Motor neuron (in vitro differentiated cells): ENCODE results near the gene PARL. TPM values are rescaled to one million over a fixed set of nuclear protein-coding genes. Genes with fewer than 3 reads are reported as not detected.

ENCODE experiments used
- ATAC-seq, 8 experiments: fragments of 200-7000 bp; cut with Tn5 transposase; replicated peaks in 6 of 8; 2 replicates each; pipeline ENCODE4 v1.8.0; 2021; ENCODE audit warnings: mild to moderate bottlenecking in 8 of 8, moderate library complexity in 8 of 8
- H3K27ac ChIP-seq, 2 donors: fragments of 250-450 bp; sonication (Bioruptor Pico); 2 replicates each; pipeline ENCODE4 v1.9.0; 2021; ENCODE audit warnings: antibody characterized with exemption in 2 of 2, mild to moderate bottlenecking in 2 of 2, moderate library complexity in 1 of 2
- H3K4me1 ChIP-seq, 2 donors: fragments of 250-450 bp; sonication (Bioruptor Pico); replicated peaks in 1 of 2; 2 replicates each; pipeline ENCODE4 v1.6.1; 2021; ENCODE audit warnings: antibody characterized with exemption in 2 of 2, mild to moderate bottlenecking in 2 of 2, moderate library complexity in 1 of 2
- H3K4me3 ChIP-seq, 5 donors: fragments of 250-450 bp; sonication (Bioruptor Pico); 2 replicates each; pipeline ENCODE4 v1.9.0; 2021; ENCODE audit warnings: antibody characterized with exemption in 5 of 5, mild to moderate bottlenecking in 5 of 5, moderate library complexity in 4 of 5
- WGBS, 10 experiments: fragments of 450-650 bp; shearing (Covaris generic); methylation state at CpG; one replicate each; pipeline ENCODE4 v1.0.0; 2022; 5-methylcytosine and 5-hydroxymethylcytosine counted together
- in situ Hi-C, 9 experiments: fragments of 400-800 bp; cut with MboI; loops; one replicate each; pipeline ENCODE4 v1.15.0; 2021; ENCODE audit warnings: low sequenced_read_pairs in 9 of 9, low pct_unique_long_range_greater_than_20kb in 2 of 9; ENCODE audit not compliant: unreplicated experiment in 9 of 9
- total RNA-seq, 8 experiments: library from RNA; unstranded; fragments of 300-600 nt; gene quantifications; 2 replicates each; pipeline versions ENCODE4 v1.2.3 to v1.2.4, GENCODE V29; 2022

The PARL gene
- total RNA-seq, 8 experiments from 2014 or later: 33.7 to 68.8 (median 47.3) TPM

DNA sequence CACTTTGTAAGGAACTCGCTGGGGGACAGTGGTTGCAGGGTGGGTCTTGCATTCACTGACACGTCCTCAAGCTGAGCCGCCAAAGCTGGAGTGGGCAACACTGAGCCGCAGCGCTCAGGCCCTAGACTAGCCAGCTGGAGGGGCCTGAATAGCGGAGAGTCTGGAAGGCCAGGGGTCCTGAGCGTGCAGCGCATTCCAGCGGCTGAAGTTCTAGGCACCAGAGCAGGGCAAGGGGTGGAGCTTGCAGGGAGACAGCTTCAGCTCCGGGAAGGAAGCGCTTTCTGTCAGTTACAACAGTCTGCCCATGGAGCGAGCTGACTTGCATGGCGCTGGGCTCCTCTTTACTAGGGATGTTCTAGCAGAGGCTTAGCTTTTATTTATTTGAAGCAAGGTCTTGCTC lies 62.0 kb downstream of the PARL start:
- 50 to 100% (median 81%) methylated on average over 1 to 8 of the region's 13 CpGs; no CpG with 5 or more reads in 4 of the 10 experiments for WGBS, 10 experiments
- peaks cover 9 to 15% of the 10 kb centered on the region in 2 donors for H3K4me1 ChIP-seq
- ATAC-seq: no peak
- no peak overlapping the region for H3K27ac ChIP-seq
- no peak overlapping the region for H3K4me3 ChIP-seq
- in situ Hi-C loops: no loop called here

DNA sequence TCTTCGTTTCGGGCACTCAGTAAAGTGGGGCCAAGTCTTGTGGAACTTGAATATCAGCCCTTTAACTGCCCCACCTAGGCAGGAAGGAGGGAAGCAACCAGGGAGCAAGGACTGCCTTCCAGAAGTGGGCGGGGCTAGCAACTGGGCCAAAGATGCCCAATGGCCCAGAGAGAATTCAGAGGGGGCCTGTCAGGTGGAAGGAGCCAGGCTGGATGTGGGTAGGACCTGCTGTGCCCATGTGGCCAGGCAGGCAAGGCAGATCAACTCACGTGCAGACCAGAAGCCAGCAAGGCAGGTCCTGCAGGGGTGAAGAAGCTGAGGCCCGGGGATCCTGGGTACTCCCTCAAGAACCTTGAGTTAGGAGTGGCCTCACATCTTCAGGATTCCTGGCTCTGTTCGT lies 64.8 kb downstream of the PARL start:
- Histone ChIP-seq H3K4me3 (no peak overlapping the region), H3K27ac (no peak overlapping the region), H3K4me1 (peaks cover 0 to 8% of the 10 kb centered on the region in 2 donors)
- ATAC-seq: no peak
- WGBS, 10 experiments: 89 to 91% methylated on average over 5 to 6 of the region's 6 CpGs; no CpG with 5 or more reads in 8 of the 10 experiments
- in situ Hi-C loops: no loop called here

DNA sequence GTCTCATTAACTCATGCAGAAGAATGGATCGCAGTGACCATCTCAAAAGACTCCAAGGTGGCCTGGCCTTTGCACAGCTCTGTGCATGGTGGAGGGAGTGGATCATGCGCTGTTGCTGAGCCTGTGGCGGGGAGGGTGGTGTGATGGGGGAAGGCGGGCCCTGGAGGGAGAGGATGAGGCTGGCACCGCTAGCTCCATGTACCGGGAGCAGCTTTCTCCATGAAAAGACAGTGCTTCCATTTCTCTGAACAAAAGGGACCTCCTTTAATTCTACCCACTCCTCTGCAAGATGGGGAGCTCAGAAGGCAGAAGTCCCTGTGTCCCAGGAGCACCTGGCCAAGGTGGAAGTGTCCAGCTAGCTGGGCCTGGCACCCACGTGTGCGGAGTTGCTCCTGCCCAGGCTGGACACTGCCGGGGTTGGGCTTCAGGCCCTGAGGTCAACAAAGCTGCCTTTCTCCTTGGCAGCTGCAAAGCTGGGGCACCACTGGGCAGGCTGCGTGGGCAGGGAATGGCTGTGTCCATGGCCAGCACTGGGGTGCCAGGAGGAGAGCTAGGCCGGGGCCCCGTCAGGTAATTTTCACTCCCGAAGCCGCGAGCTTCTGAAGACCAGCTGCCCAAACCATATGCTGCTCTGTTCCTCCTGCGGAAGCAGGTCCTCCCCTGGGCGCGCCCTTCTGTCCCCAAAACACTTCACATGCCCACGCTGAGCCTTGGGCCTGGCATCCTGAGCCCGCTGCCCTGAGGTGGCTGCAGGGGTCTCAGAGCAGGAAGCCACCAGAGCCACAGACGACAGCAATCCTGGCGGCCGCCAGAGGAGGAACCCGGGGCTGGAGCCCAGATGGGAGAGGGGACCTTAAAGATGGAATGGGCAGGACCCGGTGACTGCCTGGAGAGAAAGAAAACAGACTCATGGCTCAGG lies 65.7 kb downstream of the PARL start:
- no peak overlapping the region for H3K27ac ChIP-seq
- in situ Hi-C loops: no loop called here
- peaks cover 0 to 5% of the 10 kb centered on the region in 2 donors for H3K4me1 ChIP-seq
- ATAC-seq: peak in 1 of 8 experiments; percentile 7
- H3K4me3 ChIP-seq: no peak overlapping the region
- WGBS, 10 experiments: 83 to 100% (median 100%) methylated on average over 1 to 4 of the region's 25 CpGs; no CpG with 5 or more reads in 4 of the 10 experiments

DNA sequence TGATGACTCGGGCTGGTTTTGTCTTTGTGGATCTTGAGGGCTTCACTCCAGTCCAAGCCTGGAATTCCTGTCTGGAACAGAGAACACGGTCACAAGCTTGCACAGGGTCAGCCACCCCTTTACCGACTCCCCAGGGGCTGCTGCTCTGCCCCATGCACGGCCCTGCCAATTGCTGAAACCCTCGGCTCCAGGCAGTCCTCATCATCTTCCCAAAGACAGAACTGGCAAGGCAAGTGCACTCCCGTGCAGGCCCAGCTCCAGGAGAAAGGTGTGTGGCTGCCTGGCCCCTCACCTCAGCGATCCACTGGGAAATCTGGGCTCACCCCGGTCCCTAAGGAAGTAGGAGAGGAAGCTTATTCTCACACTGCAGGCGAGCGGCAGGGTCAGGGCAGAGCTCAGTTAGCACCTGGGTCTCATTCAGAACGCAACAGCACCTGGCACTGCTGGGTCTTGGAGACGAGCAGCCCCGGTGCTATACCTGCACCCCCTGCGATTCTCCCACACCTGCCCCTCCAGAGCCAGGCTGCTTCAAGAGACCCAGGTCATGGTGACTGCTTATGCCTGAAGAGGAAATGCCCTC lies 66.5 kb downstream of the PARL start:
- peak in 1 of 8 experiments; percentile 3 for ATAC-seq
- WGBS, 10 experiments: 96 to 100% (median 100%) methylated on average over 2 to 4 of the region's 14 CpGs; no CpG with 5 or more reads in 6 of the 10 experiments
- no peaks in the 10 kb centered on the region for H3K4me1 ChIP-seq
- no peak overlapping the region for H3K27ac ChIP-seq
- H3K4me3 ChIP-seq: no peak overlapping the region
- in situ Hi-C loops: no loop called here

DNA sequence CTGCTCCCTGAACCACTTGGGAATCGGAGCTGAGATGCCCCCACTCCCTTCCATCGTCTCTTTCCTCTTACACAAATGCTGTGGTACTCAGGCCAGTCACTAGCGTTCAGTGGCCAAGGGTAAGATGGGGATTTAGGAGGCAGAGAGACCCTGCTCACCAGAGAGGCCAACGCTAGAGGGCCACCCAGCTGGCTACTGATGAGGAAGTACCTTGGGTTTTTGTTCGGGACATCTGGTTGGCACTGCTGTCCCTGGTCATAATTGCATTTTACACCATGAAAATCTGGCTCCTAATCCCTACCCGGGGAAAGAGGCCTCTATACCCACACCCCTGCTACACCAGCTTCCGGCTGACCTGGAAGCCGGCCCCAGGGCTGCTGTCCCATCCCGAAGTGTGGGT lies 67.0 kb downstream of the PARL start:
- Histone ChIP-seq H3K27ac (no peak overlapping the region), H3K4me3 (no peak overlapping the region), H3K4me1 (no peaks in the 10 kb centered on the region)
- WGBS, 10 experiments: 80 to 100% (median 100%) methylated on average over 1 to 2 of the region's 9 CpGs; no CpG with 5 or more reads in 5 of the 10 experiments
- in situ Hi-C loops: no loop called here
- peak in 1 of 8 experiments; percentile 2 for ATAC-seq

DNA sequence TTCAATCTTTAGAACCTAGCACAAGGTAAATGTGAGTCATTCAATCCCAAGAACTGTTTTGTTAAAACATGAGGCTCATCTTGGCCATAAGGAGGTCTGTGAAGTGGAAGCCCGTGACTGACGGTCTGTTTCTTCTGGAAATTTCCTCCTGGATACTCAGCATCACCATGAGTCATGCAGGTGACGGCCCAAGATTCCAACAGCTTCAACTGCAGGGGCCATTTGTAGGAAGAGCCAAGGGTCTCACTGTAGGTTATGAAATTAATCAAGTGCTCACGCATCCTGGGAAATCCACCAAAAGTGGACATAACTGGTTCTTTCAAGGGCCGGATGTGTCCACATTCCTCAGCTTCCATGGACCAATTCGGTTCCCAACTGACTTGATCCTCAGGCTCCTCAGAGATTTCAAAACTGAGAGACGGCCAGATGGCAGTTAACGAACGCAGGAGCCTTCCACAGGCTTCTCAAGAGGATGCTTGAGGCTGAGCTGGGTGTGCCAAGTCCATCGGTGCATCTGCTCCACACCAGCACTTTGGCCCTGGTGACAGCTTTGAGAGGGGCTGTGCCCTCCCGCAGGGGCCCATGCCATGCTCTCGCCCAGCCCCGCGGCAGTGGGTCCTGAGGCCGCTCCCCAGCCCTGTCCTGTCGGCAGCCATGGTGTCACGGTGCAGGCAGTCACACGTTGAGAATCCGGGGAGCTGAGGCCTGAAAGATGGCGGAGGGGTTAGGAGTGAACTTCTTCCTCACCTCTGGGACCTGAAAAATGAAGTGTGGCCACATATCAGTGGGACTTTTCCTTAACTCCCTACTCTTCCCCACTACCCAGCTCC lies 67.8 kb downstream of the PARL start:
- in situ Hi-C loops: no loop called here
- H3K4me3 ChIP-seq: no peak overlapping the region
- H3K27ac ChIP-seq: no peak overlapping the region
- WGBS, 10 experiments: 80 to 100% (median 96%) methylated on average over 2 to 8 of the region's 20 CpGs; no CpG with 5 or more reads in 2 of the 10 experiments
- H3K4me1 ChIP-seq: no peaks in the 10 kb centered on the region
- ATAC-seq: no peak

DNA sequence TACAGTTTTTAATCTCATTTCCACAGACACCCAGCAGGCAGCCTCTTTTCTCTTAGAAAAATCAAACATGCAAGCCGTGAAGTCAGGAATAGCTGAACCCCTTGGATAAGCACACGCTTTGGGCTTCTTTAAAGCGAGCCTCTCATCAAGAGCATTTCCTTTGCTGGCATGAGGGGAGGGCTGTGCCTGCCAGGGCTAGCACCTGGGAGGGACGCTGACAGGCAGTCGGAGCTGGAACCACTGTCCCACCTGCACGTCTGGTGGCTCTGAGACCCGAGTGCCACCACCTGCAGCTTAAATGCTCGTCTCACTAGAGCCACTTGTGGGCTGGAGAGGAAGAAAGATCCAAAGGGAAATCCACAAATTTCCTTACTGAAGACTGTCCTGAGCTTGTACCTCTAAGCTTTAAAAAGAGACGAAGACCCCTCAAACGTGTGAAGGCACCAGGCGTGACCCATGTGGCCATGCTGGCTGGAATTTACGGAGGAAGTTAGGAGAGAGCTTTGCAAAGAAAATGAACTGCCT lies 68.7 kb downstream of the PARL start:
- 0 to 100% (median 98%) methylated on average over 1 to 8 of the region's 12 CpGs; no CpG with 5 or more reads in 4 of the 10 experiments for WGBS, 10 experiments
- ATAC-seq: no peak
- in situ Hi-C loops: no loop called here
- Histone ChIP-seq H3K27ac (no peak overlapping the region), H3K4me1 (no peaks in the 10 kb centered on the region), H3K4me3 (no peak overlapping the region)

DNA sequence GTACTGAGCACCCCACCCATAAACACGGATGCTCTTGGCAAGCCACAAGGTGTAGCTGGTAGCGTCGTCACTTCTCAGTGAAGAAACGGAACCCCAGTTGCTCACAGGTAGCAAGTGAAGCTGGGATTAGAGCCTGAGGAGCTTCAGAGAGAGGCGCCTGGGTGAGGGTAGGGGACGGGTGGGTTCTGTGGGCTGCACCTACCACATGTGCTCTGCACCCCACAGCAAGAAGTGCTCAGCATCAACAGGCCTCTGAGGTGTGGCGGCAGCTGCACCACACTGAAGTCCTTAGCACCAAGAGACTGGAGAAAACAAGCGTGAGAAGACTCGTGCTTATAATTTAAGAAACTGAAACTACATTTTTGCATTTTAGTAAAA lies 69.1 kb downstream of the PARL start:
- ATAC-seq: peak in 3 of 8 experiments; percentile 3 to 22 (median 9)
- H3K4me1 ChIP-seq: no peaks in the 10 kb centered on the region
- H3K4me3 ChIP-seq: no peak overlapping the region
- 60 to 100% (median 83%) methylated on average over 1 to 4 of the region's 9 CpGs; no CpG with 5 or more reads in 6 of the 10 experiments for WGBS, 10 experiments
- in situ Hi-C loops: no loop called here
- no peak overlapping the region for H3K27ac ChIP-seq

DNA sequence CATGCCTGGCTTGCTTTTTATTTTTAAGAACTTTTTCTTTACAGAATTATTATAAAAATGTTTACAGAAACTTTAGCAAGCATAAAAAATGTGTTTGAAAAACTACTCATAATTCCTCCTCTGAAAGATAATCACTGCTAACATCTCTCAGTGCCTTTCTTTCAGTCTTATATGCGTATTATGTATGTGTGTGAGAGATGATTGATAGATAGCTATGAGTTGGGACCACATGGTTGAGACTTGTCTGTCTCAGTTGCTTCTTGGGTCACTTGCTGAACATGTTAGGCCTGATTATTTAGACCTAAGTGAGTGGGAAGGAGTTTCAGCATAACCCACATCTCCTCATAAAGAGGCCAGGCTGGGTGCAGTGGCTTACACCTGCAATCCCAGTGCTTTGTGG lies 70.4 kb downstream of the PARL start:
- Histone ChIP-seq H3K4me1 (no peaks in the 10 kb centered on the region), H3K4me3 (no peak overlapping the region), H3K27ac (no peak overlapping the region)
- in situ Hi-C loops: no loop called here
- no peak for ATAC-seq
- WGBS, 10 experiments: 20 to 100% (median 67%) methylated on average over 1 of the region's 1 CpG; no CpG with 5 or more reads in 6 of the 10 experiments

DNA sequence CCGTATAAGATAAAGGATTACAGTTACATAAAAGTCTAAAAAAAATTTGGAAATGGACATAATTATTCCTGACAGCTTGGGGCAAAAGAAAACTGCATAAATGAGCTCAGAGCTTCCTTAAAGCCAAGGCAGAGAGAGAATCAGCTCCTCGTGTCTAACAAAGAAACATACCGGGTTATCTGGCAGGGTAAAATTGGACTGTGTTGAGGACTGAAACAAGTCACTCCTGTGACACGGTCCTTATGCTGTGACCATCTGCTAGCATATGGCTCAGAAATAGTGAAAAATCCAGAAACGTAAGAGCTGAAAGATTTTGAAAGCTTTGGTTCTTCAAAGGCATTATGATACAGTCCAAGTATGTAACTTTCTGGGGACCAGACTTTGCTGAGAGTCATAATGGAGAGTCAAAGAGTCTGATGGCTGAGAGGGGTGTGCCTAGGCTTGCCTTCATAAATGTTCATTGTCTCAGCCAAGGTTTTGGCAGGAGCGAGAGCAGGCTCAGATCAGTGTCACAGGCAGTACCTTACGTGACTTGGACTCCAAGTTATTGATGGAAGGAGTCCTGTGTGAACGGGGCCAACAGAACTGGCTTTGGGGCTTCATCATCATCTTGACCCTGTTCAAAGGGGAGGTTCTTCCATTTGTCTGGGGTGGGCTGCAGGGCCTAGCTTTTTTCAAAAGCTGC lies 71.8 kb downstream of the PARL start:
- in situ Hi-C loops: no loop called here
- peak in 3 of 8 experiments; percentile 19 to 52 (median 25) for ATAC-seq
- no peak overlapping the region for H3K4me3 ChIP-seq
- H3K4me1 ChIP-seq: no peaks in the 10 kb centered on the region
- no peak overlapping the region for H3K27ac ChIP-seq
- WGBS, 10 experiments: 0 to 100% (median 79%) methylated on average over 1 to 7 of the region's 8 CpGs

DNA sequence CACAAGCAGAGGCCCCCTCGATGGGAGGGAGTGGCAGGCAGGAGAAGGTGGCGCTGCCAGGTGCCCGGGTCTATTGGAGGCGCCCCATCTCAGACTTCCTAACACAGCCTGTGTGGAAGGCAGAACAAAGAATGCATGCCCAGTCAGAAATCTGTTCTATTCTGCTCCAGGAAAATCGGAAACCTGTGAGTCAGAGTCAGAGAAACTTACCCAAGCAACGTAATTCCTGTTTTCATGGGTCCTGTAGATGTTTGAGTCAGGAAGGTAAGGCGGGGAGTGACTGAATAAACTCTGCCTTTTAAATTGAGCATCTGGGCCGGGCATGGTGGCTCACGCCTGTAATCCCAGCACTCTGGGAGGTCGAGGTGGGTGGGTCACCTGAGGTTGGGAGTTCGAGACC lies 73.0 kb downstream of the PARL start:
- no peak overlapping the region for H3K4me3 ChIP-seq
- WGBS, 10 experiments: 72 to 100% (median 93%) methylated on average over 1 to 11 of the region's 11 CpGs; no CpG with 5 or more reads in 1 of the 10 experiments
- in situ Hi-C loops: no loop called here
- H3K4me1 ChIP-seq: no peaks in the 10 kb centered on the region
- no peak for ATAC-seq
- no peak overlapping the region for H3K27ac ChIP-seq
